ENCODE results near the gene FPGT. TPM values are rescaled to one million over a fixed set of nuclear protein-coding genes. Genes with fewer than 3 reads are reported as not detected.

The FPGT gene
- total RNA-seq, 6 donors from 2014 or later, result 3.9 to 29.3 (median 15.8) TPM

- no peaks in the 10 kb centered on the region for H3K9me3 ChIP-seq
- H3K4me3 ChIP-seq, result no peak overlapping the region
- TF ChIP-seq POLR2AphosphoS5 (IDR thresholded peaks at IDR 0.05), result no peak
- TF ChIP-seq CTCF (IDR thresholded peaks at IDR 0.05), result no peak
- no peak for TF ChIP-seq POLR2A (IDR thresholded peaks at IDR 0.05)
- TF ChIP-seq EP300 (IDR thresholded peaks at IDR 0.05), result no peak
- DNase-seq (no peak), ATAC-seq (ENCODE audit: low FRiP score in 2 of 2) (no peak)
- no peaks in the 10 kb centered on the region for H3K4me1 ChIP-seq
- no peak overlapping the region for H3K27ac ChIP-seq
- no peaks in the 10 kb centered on the region for H3K27me3 ChIP-seq
- H3K36me3 ChIP-seq, result no peaks in the 10 kb centered on the region
Observed at GRCh38 chr1:74180490-74180889, 17.6 kb upstream of the FPGT start.

GRCh38 chr1:74193908-74194307 is 4.1 kb upstream of the FPGT start:
- no peak for DNase-seq
- Histone ChIP-seq H3K4me1 (peaks cover 0 to 10% (median 5%) of the 10 kb centered on the region in 4 donors), H3K27ac (no peak overlapping the region), H3K4me3 (no peak overlapping the region), H3K27me3 (no peaks in the 10 kb centered on the region), H3K36me3 (no peaks in the 10 kb centered on the region), H3K9me3 (no peaks in the 10 kb centered on the region)
- WGBS, 2 donors, result 65 to 80% methylated on average over 2 of the region's 2 CpGs
- ATAC-seq (ENCODE audit: low FRiP score in 2 of 2), result no peak
- TF ChIP-seq POLR2AphosphoS5 (IDR thresholded peaks at IDR 0.05), result no peak
- TF ChIP-seq CTCF (IDR thresholded peaks at IDR 0.05), result no peak
- no peak for TF ChIP-seq POLR2A (IDR thresholded peaks at IDR 0.05)
- no peak for TF ChIP-seq EP300 (IDR thresholded peaks at IDR 0.05)

- peaks cover 0 to 16% (median 8%) of the 10 kb centered on the region in 4 donors for H3K4me1 ChIP-seq
- no peak overlapping the region for H3K4me3 ChIP-seq
- ATAC-seq (ENCODE audit: low FRiP score in 2 of 2) (no peak), DNase-seq (no peak)
- H3K9me3 ChIP-seq, result no peaks in the 10 kb centered on the region
- no peaks in the 10 kb centered on the region for H3K36me3 ChIP-seq
- no peaks in the 10 kb centered on the region for H3K27me3 ChIP-seq
- H3K27ac ChIP-seq, result no peak overlapping the region
- TF ChIP-seq POLR2A (IDR thresholded peaks at IDR 0.05), result no peak
- TF ChIP-seq EP300 (IDR thresholded peaks at IDR 0.05), result no peak
- no peak for TF ChIP-seq CTCF (IDR thresholded peaks at IDR 0.05)
- TF ChIP-seq POLR2AphosphoS5 (IDR thresholded peaks at IDR 0.05), result no peak
Observed at GRCh38 chr1:74195339-74195738, 2.7 kb upstream of the FPGT start.

- H3K9me3 ChIP-seq, result no peaks in the 10 kb centered on the region
- H3K4me3 ChIP-seq, result peak overlapping the region in 3 of 4 donors; percentile 54 to 67 (median 60)
- peaks cover 0 to 16% (median 8%) of the 10 kb centered on the region in 4 donors for H3K4me1 ChIP-seq
- no peak for ATAC-seq (ENCODE audit: low FRiP score in 2 of 2)
- TF ChIP-seq EP300 (IDR thresholded peaks at IDR 0.05), result no peak
- TF ChIP-seq POLR2AphosphoS5 (IDR thresholded peaks at IDR 0.05), result no peak
- no peak for TF ChIP-seq POLR2A (IDR thresholded peaks at IDR 0.05)
- TF ChIP-seq CTCF (IDR thresholded peaks at IDR 0.05), result no peak
- WGBS, 2 donors, result 79 to 88% methylated on average over 5 of the region's 5 CpGs
- H3K27me3 ChIP-seq, result no peaks in the 10 kb centered on the region
- H3K27ac ChIP-seq, result peak overlapping the region in 3 of 4 donors; percentile 82 to 89 (median 87)
- no peak for DNase-seq
- H3K36me3 ChIP-seq, result peaks cover 0 to 11% (median 2%) of the 10 kb centered on the region in 4 donors
Observed at GRCh38 chr1:74197255-74197654, 787 bp upstream of the FPGT start.

- Histone ChIP-seq H3K9me3 (no peaks in the 10 kb centered on the region), H3K27ac (no peak overlapping the region), H3K27me3 (no peaks in the 10 kb centered on the region), H3K4me1 (peaks cover 0 to 16% (median 8%) of the 10 kb centered on the region in 4 donors), H3K4me3 (peak overlapping the region in 2 of 4 donors; percentile 60 to 67), H3K36me3 (peaks cover 0 to 17% (median 3%) of the 10 kb centered on the region in 4 donors)
- no peak for ATAC-seq (ENCODE audit: low FRiP score in 2 of 2)
- 62 to 80% methylated on average over 5 of the region's 5 CpGs for WGBS, 2 donors
- TF ChIP-seq POLR2AphosphoS5 (IDR thresholded peaks at IDR 0.05) (no peak), POLR2A (IDR thresholded peaks at IDR 0.05) (no peak), CTCF (IDR thresholded peaks at IDR 0.05) (no peak), EP300 (IDR thresholded peaks at IDR 0.05) (no peak)
- no peak for DNase-seq
Observed at GRCh38 chr1:74199504-74199903, 1.5 kb downstream of the FPGT start.

Data from upper lobe of left lung (tissue), 6 donors.